Measurements from ENCODE around the gene GK.

- TF ChIP-seq SUZ12 (IDR thresholded peaks at IDR 0.05) (no peak), BHLHE40 (IDR thresholded peaks at IDR 0.05; ENCODE audit: borderline replicate concordance) (no peak), PKNOX1 (IDR thresholded peaks at IDR 0.05) (no peak), FOXA1 (IDR thresholded peaks at IDR 0.05) (no peak), SP1 (IDR thresholded peaks at IDR 0.05) (no peak)
Observed at GRCh38 chrX:30659421-30659820, 6.2 kb downstream of the GK start.

Measured in HEK293T (cell line).